HG02763 (cell line): ENCODE measurements around the gene ABHD3.
"Not testable (repeated sequence)": the region's sequence is repeated elsewhere in the genome, so short reads cannot be mapped to it uniquely, and the experiment has no call there.

Source experiments
- ATAC-seq: cut with Tn5 transposase; IDR thresholded peaks from one replicate; pipeline ENCODE4 v1.9.1; 2021; ENCODE audit warnings: mild to moderate bottlenecking, moderate library complexity; ENCODE audit not compliant: unreplicated experiment

The ABHD3 gene

GRCh38 chr18:21704603-21705364 is at the start of gene ABHD3:
ABHD3 (minus strand) TSS chr18:21704774; CDS start chr18:21704665, 109 bp downstream.
- ATAC-seq, result peak; percentile 96

GRCh38 chr18:21747764-21748693 is 43.5 kb upstream of the ABHD3 start:
- no peak for ATAC-seq

GRCh38 chr18:21747268-21747667 is 42.7 kb upstream of the ABHD3 start:
- ATAC-seq, result no peak

GRCh38 chr18:21745231-21745630 is 40.7 kb upstream of the ABHD3 start:
- ATAC-seq, result no peak

- no peak for ATAC-seq
Observed at GRCh38 chr18:21743166-21743832, 38.7 kb upstream of the ABHD3 start.

GRCh38 chr18:21742315-21742687 is 37.7 kb upstream of the ABHD3 start:
- no peak for ATAC-seq

- no peak for ATAC-seq
Observed at GRCh38 chr18:21741562-21742314, 37.2 kb upstream of the ABHD3 start.

- ATAC-seq, result no peak
Observed at GRCh38 chr18:21741312-21741561, 36.7 kb upstream of the ABHD3 start.

- ATAC-seq, result peak; percentile 95
Observed at GRCh38 chr18:21740538-21741311, 36.2 kb upstream of the ABHD3 start, which contains the start of gene MIB1. MIB1 (plus strand) TSS chr18:21740792; CDS start chr18:21741584, 792 bp downstream.

GRCh38 chr18:21739604-21740537 is 35.3 kb upstream of the ABHD3 start:
- peak; percentile 9 for ATAC-seq

- ATAC-seq, result not testable (repeated sequence)
Observed at GRCh38 chr18:21736926-21737325, 32.4 kb upstream of the ABHD3 start.

GRCh38 chr18:21735452-21736015 is 31.0 kb upstream of the ABHD3 start:
- no peak for ATAC-seq

- ATAC-seq, result no peak
Observed at GRCh38 chr18:21733011-21733410, 28.4 kb upstream of the ABHD3 start.

GRCh38 chr18:21727702-21728101 is 23.1 kb upstream of the ABHD3 start:
- no peak for ATAC-seq

GRCh38 chr18:21725201-21725600 is 20.6 kb upstream of the ABHD3 start:
- no peak for ATAC-seq

GRCh38 chr18:21722687-21723086 is 18.1 kb upstream of the ABHD3 start:
- no peak for ATAC-seq

- no peak for ATAC-seq
Observed at GRCh38 chr18:21714474-21714873, 9.9 kb upstream of the ABHD3 start.

GRCh38 chr18:21707130-21707529 is 2.6 kb upstream of the ABHD3 start:
- not testable (repeated sequence) for ATAC-seq
